Mucosa of gallbladder (tissue), 1 donor: ENCODE data around the gene TBKBP1. TPM values are rescaled to one million over a fixed set of nuclear protein-coding genes. Genes with fewer than 3 reads are reported as not detected.

Experiments
- DNase-seq: peaks from one replicate; pipeline ENCODE4 v3.0.0-alpha.2; 2020; ENCODE audit warnings: low spot score
- total RNA-seq: library from RNA; stranded (reverse); gene quantifications from one replicate; pipeline ENCODE4 v1.2.1, GENCODE V29; 2021
- donor health status: DM: no; HTN: no; CAD: no.

Gene TBKBP1
- total RNA-seq, 1 donor from 2014 or later, result 9.2 TPM

DNA sequence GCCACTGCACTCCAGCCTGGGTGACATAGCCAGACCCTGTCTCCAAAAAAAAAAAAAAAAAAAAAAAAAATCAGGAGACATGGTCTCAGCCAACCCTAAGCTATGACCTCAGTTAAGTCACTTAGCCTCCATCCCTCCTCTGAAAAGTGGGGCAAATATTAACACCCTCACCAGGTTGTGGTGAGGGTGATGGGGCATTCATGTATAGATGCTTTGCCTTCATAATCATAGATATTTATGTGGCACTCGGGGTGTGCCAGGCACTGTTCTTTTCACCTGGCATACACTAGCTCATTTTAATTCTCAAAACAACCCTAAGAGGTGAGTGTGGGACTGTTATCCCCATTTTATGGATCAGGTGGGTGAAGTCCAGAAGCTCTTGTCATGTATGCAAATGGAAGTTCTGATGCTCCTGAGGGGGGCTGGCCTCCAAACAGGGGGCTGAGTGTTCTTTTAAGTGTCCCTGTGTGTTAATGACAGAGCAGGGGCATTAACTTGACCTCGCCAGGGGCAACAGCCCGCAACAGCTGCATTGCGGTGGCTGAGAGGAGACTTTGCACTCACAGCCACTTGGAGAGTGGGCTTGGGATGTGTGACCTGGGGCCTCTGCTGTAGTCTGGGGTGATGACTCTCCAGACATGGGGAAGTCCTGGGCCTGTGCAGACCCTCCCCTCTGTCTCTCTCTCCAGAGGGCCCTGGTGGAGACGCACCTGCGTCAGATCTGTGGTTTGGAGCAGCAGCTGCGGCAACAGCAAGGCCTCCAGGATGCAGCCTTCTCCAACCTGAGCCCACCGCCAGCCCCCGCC, 4.1 kb downstream of the TBKBP1 start:
- no peak for DNase-seq

DNA sequence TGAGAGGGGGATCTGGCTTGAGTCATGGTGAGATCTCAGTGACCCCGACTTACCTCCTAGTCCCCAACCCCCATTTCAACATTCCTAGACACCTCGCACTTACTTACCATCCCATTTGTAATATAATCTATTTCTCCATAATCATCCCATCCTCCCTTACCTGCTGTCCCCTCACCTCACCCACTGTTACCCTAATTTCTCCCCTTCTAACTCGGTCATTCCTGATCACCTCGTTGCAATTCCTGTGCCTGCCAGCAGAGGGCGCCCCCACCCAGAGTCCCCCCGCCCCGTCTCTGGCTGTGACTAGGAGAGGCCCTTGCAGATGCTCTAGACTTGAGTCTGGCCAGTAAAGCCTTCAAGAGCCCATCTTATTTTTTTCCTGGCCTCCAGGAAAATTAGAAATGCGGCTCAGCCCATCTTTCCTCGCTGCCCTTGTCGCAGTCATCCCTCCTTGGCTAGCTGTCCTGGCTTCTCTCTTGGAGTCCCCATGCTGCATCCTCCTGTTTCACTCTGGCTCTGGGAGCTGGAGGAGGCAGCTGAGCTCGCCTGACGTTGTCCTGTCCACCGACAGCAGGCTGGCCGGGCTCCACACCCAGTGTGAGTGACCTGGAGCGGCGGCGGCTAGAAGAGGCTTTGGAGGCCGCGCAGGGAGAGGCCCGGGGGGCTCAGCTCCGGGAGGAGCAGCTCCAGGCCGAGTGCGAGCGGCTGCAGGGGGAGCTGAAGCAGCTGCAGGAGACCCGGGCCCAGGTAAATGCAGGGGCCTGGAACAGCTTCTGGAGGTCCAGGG, 5.0 kb downstream of the TBKBP1 start:
- DNase-seq, result peak; percentile 50

DNA sequence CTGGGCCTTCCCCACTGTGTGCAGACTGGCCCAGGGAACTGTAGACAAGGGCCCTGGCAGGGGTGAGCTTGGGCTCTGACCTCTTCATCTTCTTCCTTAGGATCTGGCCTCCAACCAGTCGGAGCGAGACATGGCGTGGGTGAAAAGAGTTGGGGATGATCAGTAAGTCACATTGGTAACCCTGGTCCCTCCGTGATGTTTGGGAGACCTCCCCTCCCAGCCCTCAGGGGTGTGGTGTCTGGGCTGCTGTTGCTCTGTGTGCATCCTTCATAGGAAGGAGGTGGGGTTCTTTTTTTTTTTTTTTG, 5.5 kb downstream of the TBKBP1 start:
- DNase-seq, result no peak

DNA sequence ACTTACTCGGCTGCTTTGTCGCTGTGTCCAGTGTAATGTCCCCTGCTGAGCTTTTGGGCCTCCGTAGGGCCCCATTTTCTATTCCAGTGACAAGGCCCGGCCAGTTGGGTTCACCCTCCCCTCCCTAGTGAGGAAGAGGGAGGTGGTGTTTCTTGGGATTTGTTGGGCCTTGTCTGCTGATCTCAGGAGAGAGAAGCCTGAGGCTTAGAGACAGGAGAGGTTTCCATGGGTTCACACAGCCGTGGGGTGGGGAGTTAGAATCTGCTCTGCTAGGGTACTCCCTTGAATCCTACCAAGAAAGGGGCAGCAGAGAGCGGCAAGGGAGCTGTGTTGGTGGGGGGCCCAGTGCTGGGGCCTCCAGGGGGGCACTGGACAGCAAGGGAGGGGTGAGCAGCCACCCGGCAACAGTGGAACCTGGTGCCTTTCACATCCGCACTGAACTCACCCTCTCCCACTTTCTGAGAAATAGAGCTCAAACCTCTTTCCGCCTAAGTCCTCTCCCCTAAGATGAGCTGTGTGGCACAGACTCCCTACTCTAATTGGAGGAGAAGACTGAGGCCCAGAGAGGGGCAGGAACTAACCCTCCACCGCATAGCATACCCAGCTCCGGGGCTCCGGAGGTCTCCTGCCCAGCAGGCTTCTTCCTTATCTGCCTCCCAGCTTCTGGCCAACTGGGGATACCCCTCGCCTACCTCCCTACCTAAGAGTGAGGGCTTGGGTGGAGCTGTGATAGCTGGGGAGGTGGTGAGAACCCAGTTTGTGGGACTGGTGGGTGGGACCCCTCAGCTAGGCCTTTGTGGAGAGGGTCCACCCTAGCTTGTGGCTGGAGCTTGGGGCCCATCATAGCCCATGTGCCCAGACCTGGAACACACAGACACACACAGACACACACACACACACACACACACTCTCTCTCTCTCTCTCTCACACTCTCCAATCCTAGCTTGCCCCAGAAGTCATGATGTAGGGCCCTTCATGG, 6.8 kb downstream of the TBKBP1 start:
- no peak for DNase-seq

DNA sequence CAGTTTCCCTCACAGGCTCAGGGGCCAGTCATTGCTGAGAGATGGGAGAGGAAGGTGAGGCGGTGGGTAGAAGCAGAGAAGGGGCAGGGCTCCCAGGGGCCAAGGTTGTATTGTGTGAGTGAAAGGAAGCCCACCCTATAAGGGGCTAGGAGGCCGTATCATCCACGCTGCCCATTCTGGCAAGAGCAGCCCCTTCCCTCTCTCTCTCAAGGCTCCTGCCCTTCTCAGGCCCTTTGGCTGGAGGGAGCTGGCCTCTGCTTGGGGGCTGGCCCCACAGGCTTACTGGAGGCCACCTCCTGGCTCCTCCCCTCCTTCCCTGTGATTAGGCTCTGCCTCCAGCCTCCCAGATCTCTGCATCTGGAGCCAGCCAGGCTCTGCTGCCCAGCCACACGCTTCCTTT, 7.6 kb downstream of the TBKBP1 start:
- DNase-seq, result no peak

DNA sequence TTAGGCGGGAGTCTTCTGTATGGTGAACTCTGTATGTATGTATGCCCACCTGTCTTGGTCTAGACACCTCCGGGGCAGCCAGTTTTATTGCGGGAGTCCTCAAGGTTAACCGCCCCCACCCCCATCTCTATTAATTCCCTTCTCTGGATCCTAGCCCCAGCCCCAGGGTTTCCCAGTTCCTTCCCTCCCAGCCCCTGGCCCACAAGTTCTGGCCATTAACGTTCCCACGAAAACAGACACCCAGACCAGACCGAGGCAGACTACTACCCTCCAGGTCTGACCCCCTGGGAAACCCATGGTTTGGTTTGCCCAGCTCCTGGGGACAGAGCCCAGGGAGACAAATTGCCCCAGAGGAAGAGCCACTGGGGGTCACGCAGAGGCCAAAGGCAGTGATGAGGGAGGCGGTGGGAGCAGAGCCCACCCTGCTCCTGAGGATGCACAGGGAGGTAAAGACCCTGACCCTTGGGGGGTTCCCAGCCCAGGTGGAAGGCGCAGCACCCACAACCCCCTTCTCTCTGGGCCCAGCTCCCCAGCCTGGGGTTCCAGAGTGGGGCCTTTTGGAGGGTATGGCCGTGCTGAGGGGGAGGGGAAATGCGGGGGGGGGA, 8.5 kb downstream of the TBKBP1 start:
- no peak for DNase-seq

DNA sequence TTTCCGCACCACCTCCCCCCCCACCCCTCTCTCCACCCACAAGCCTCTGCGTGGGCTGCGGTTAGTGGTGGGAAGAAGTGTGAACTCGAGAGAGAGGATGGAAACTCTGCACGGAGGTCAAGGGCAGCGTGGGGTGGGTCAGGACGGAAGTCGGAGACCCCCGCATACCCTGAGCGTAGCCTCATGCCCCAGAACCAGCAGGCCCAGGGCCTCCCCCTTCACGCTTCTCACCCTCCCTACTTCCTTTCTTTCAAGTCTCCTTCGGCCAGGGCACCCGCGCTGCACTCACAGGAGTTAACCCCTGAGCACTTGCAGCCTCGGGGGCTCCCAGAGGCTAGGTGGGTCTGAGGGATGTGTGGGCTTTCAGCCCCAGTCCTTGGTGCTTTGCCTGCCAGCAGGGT, 9.2 kb downstream of the TBKBP1 start:
- DNase-seq, result no peak

DNA sequence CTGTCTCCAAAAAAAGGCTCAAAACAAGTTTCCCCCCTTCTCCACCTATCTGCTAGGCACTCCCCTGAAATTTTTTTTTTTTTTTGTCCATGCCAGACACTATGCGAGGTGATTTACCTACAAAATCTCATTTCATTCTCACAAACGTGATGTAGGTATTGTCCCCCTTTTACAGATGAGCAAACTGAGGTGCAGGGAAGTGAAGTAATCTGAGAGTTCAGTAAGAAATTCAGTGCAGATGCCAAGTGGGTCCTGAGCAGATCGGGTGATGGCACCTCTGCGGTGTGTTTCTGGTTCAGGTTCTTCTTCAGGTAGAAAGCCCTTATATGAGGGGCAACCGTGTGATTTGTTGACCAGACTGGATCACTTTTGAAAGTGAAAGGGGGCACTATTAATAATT, 9.7 kb downstream of the TBKBP1 start:
- DNase-seq, result no peak

DNA sequence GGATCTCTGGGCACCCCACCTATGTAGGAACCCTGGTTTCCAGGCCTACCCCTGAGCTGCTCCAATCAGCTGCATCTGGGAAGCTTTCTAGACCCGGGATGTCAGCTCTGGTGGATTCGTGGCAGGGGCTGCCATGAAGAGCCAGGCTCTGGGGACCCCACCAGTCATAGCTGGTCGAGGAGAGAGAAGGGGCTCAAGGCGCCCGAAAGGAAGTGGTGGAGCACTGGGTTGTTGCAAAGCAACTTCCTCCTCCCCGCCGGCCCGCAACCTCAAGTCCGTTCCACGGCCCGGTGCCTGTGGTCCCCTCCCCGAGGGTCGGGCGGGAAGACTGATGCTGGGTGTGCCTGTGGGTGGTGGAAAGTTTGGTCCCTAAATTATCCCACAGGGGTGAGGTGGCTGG, 10.2 kb downstream of the TBKBP1 start:
- DNase-seq, result no peak

DNA sequence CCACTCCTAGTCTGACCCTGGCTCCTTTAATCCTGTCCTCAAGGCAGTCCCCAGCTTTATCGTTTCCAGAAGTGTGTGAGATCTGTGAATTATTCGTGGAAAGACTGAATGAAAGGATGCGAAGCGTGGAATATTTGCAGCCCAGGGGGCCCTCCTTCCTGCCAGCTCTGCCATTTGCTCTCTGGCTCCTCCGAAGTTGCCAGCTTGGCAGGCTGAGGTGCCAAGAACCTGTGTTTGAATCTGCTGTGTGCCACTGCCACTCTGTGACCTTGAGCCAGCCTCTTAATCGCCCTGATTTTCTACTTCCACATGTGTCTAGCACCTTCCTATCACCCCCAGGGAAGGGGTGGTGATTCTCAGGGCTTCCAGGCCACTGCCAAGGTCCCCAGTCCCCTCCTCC, 10.8 kb downstream of the TBKBP1 start:
- DNase-seq, result no peak

DNA sequence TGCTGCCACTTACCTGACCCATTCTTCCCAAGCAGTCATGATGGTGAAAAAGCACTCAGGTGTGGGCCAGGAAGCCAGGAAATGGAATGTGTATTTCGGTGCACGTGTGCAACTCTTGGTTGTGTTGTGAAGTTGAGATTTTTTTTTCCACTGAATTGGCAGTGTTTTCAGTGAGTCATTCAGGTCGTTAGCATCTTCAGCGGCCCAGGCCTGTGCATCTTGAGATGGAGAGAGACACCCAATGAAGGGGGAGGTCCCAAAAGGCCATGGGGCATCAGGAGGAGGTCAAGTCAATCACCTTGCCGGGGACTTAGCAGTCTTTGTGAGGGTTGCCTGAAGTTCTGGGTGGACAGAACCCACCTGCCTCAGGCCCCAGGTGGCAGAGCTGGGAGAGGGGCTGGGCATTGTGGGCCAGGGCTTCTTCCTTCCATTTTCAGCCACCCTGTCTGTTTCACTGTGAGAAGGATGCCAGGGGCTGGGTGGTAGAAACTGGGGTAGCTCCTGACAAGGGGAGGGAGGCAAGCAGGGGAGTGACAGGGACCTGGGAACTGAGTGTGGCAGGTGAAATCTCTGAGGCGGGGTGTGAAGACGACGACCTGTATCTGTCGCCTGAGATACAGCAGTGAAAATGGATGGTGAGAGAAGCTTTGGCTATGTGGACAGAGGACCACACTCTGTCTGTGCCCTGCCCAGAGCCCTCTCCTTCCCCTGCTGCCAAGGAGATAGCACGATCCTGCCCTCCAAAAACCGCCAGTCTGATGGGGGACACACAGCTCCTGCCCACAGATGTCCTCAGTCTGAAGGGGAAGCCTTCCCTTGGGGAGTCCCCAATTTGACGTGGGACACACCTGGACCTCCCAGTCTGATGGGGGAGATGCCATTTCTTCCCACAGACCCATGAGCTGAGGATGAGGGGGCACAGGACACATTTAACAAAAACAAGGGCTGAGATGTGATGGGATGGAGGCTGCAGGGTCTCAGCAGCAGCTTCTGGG, 11.9 kb downstream of the TBKBP1 start:
- DNase-seq, result no peak

DNA sequence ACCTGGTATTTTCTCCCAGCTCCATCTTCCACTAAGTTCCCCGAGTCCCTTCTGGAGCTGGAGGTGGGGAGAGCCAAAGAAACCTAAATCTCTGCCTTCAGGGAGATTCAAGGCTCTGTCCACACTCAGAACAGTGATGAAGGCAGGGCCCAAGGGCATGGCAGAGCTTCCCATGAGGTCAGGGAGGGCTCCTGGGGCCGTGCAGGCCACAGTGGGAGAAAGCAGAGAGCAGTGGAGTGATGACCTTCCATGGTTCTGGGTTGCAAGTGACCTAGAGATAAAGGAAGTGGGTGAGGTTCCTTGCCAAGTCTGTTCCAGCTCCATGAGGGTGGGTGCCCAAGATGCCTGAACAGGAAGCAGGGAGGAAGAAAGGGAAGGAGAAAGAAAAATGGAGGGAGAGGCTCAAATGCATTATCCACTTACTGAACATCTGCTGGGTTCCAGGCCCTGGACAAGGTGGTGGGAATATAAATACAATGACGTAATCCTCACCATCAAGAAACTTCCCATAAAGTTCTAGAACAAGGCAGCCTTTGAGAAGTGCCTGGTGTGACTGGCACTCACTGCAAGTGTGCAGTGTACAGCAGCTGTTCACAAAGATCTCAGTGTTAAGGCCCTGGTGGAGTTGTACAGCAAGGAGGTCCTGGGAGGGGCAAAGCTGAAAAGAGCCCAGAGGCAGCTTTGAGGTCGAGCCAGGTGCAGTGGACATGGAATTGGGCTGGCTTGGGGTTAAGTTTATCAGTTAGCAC, 13.3 kb downstream of the TBKBP1 start:
- DNase-seq, result no peak

DNA sequence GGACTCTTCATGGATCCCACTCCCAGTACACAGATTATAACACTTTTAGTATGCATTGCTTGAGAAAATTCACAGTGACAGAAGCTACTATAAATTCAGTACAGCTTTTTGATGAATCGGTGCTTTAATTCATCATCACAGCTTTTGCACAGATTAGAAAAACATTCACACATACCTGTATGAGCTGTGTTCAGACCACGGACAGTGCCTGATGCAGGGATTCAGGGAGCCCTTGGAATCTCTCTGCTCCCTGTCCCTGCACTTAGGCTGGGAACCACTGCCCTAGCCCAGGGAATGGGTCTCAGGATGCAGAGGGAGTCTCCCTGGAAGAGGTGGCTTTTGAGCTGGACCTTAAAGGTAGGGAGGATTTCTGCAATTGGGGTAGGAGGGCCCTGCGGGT, 13.9 kb downstream of the TBKBP1 start:
- no peak for DNase-seq

DNA sequence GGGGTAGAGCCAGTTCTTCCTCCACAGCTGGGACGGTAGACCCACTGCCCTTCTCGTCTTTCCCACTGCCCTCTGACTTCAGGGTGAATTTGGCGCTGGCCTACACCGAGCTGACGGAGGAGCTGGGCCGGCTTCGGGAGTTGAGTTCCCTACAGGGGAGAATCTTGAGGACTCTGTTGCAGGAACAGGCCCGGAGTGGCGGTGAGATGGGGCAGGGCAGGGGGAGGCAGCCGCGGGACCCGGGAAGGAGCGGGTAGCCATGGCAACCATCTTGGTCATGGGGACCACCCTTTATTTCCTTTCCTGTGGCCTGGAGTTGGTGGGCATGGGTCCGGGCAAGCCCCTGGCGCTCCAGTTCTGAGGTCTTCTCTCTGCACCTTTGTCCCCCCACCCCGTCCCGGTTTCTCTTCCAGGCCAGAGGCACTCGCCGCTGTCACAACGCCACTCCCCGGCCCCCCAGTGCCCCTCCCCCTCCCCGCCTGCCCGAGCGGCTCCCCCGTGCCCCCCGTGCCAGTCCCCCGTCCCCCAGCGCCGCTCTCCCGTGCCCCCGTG, 14.4 kb downstream of the TBKBP1 start:
- DNase-seq, result no peak

DNA sequence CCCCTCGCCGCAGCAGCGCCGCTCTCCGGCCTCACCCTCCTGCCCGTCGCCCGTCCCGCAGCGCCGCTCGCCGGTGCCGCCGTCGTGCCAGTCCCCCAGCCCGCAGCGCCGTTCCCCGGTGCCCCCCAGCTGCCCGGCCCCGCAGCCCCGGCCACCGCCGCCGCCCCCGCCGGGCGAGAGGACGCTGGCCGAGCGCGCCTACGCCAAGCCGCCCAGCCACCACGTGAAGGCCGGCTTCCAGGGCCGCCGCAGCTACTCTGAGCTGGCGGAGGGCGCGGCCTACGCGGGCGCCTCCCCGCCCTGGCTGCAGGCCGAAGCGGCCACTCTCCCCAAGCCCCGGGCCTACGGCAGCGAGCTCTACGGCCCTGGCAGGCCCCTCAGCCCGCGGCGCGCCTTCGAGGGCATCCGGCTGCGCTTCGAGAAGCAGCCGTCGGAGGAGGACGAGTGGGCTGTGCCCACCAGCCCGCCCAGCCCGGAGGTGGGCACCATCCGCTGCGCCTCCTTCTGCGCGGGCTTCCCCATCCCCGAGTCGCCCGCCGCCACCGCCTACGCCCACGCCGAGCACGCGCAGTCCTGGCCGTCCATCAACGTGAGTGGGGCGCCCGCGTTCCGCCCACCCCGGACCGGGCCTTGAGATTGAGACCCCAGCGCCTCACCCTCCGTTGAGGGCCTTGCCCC, 15.0 kb downstream of the TBKBP1 start:
- no peak for DNase-seq

DNA sequence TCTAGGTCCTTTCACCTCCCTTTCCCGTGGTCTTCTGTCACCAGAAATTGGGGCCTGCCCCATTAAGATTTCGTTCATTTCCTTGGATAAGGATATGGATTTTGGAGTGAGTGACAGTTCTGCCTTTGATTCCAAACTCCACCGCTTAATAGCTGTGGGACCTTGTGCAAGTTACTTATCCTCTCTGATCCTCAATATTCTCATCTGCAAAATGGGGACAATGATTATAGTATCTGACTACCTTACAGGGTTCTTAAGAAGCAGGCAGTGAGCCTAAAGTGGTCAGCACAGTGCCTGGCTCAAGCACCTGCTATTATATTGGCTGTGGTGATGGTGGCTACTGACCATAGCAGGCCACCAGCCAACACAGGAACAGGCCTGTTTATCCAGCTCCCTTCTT, 15.6 kb downstream of the TBKBP1 start:
- DNase-seq, result no peak

DNA sequence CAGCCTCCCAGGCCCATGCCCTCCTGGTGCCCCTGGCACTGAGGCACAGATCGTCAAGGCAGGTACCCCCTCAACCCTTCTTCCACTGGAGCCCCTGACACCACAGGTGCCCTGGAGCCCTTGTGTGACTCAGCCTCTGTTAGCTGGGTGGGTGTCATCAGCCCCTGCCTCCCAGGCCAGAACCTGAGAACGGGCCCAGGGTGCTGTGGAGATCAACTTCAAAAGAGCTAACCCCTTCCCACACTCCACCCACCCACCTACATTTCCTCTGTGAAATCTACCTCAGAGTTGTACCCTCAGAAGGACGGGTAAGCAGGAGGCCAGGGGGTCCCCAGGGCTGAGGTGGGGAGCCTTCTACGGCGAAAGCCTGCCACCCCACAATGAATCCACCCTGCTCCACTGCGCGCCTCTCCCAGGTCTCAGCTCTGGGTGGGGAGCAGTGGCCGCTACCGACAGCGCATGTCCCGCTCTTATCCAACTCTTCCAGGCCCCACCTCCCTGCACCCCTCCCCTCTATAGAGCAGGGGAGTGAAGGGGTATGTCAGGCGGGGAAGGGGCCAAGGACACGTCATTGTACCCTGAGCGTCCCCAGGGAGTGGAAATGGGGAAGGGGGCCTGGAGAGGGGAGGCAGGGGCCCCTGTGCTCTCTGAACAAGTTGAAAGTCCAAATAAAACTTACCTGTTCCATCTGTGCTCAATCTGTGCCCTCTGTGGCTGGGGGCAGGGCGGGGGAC, 17.6 kb downstream of the TBKBP1 start:
- no peak for DNase-seq

DNA sequence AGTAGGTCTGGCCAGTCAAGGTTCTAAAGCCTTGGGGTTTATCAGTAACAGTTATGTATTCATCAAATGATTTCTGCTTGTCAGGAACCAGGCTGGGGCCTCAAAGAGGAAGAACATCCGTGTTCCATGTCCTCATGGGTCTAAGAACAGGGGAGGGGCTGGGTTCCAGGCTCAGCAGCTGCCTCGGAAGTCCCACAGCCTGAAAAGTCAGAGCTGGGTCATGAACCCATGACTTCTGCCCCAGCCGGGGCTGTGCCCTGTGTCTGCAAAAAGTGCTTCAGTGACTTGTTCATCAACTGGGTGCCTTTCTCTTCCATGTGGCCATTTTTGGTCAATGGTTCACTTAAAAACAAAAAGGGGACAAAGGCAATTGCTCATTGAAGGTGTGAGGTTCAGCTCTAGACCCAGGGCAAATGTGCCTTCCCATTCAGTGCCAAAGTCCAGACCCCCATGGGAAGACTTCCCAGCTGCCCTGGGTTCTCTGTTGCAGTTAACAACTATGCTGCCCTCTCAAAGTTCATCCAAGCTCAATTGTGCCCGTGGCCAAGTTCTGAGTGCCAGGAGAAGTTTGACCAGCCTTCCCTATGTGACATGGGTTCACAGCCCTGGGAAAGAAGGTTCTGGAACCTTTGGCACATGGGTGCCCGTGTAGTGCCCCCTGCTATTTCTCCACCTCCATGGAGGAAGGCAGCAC, 18.5 kb downstream of the TBKBP1 start:
- no peak for DNase-seq
